ENCODE results near the gene CHST12.

GRCh38 chr7:2417981-2418481 lies 14.6 kb downstream of the CHST12 start:
- TF ChIP-seq CTCF (IDR thresholded peaks at IDR 0.05; ENCODE audit: low read length): no peak
- TF ChIP-seq EZH2 (optimal IDR thresholded peaks at IDR 0.05; ENCODE audit: low read depth, low read length): no peak

All from MM.1S (cell line).